Esophagus muscularis mucosa (tissue), 4 donors: ENCODE data around the gene JMJD4.

Experiments used
- EP300 ChIP-seq: sonication (generic); formaldehyde crosslinking; IDR thresholded peaks from one replicate; pipeline ENCODE4 v1.6.1; 2017; ENCODE audit warnings: antibody characterized with exemption
- POLR2A ChIP-seq: fragments of 450-650 bp; IDR thresholded peaks from one replicate; pipeline ENCODE4 v1.6.1; 2017; ENCODE audit warnings: antibody characterized with exemption, moderate library complexity, mild to moderate bottlenecking, low read depth
- POLR2AphosphoS5 ChIP-seq, 2 donors: sonication (generic); formaldehyde crosslinking; IDR thresholded peaks; one replicate each; pipeline ENCODE4 v1.6.1; 2017; ENCODE audit warnings: antibody characterized with exemption in 2 of 2
- TF ChIP-seq, protein P1 (sequence below), 3 experiments: fragments of 200-600 bp in 2 of 3; fragments of 450-650 bp in 1 of 3; sonication (generic) in 2 of 3; IDR thresholded peaks; one replicate each; pipeline ENCODE4 v1.5.1; 2017 to 2019; ENCODE audit warnings: antibody characterized with exemption in 3 of 3, mild to moderate bottlenecking in 2 of 3, moderate library complexity in 1 of 3

DNA sequence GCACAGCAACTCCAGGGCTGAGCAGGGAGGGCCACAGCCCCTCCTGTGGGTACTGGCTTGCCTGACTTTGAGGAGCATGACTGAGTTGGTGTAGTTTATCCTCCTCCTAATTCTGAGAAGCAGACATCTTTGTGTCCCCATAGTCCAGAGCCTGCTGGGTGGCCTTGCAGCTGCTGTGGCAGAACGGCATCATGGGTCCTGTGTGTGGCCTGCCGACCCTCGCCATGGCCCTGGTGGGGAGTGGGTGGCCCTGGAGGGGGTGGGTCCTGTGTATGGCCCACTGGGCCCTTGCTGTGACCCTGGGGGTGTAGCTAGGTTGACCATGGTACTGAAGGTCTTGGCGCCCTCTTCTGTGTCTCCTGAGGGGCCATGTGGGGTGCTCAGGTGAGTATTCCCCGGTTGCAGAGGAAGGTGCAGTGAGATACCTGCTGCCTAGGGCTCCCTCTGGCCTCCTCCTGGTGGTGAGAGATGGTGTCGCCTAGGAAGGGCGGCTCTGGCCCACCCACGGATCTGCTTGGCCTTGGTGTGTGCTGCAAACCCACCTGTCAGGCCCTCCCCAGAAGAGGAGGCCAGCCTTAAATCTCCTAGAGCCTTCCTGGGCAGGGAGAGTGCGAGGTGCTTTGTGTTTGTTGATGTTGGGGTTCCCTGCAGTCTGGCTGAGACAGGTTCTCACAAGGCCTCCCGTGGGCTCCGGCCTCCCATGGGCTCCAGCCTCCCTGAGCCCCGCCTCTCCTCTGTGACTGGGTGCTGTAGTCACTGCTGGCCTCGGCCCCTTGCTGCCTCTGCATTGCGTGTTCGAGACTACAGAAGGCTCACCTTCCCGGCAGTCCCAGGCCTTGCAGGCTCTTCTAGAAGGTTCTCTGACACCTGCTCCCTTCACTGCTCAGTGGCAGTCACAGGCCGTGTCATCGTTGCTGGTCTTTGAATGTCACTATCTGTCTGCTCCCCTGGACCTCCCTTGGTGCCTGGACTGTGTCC lies 7.9 kb upstream of the JMJD4 start:
- TF ChIP-seq, protein P1, sequence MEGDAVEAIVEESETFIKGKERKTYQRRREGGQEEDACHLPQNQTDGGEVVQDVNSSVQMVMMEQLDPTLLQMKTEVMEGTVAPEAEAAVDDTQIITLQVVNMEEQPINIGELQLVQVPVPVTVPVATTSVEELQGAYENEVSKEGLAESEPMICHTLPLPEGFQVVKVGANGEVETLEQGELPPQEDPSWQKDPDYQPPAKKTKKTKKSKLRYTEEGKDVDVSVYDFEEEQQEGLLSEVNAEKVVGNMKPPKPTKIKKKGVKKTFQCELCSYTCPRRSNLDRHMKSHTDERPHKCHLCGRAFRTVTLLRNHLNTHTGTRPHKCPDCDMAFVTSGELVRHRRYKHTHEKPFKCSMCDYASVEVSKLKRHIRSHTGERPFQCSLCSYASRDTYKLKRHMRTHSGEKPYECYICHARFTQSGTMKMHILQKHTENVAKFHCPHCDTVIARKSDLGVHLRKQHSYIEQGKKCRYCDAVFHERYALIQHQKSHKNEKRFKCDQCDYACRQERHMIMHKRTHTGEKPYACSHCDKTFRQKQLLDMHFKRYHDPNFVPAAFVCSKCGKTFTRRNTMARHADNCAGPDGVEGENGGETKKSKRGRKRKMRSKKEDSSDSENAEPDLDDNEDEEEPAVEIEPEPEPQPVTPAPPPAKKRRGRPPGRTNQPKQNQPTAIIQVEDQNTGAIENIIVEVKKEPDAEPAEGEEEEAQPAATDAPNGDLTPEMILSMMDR (IDR thresholded peaks at IDR 0.05), result no peak
- TF ChIP-seq POLR2A (no peak), POLR2AphosphoS5 (IDR thresholded peaks at IDR 0.05) (no peak), EP300 (no peak)
